Measurements from ENCODE around the gene MTG1.

DNA sequence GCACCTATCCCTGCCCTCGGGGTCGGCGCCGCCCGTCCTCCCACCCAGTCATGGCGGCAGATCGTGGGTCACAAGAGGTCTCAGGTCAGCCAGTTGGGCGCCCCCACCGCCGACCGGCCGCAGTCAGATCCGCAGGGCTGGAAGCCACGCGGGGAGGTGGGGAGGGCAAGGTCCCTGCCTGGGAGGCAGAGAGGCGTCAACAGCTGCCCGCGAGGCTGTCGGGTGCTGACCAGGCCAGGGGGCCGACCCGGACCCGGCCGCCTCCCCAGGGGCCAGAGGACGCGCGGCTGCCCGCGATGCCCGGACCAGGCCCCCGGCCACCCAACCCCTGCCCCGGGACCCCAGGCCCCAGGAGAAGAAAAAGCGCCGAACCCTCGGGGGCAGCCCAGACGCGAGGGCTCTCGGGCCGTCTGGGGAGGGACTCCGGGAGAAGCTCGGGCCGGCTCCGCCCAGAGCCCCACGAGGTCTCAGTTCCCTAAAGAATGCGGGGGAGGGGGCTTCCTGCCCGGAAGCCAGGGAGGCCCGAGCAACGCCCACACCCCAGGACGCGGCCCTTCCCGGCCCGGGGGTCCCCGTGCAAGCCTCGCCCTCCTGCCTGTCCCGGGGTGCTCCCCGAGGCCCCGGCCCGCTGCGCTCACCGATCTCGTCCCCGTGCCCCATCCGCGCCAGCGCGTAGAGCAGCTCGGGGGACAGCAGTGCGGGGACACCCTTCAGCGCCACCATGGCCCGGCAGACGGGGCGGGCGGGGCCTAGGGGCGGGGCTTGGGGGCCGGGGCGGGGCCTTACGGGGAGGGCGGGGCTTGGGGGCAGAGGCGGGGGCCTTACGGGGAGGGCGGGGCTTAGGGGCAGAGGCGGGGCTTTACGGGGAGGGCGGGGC is 36.4 kb upstream of the MTG1 start, which contains the start of gene FUOM:
- TF ChIP-seq EZH2phosphoT487 (IDR thresholded peaks at IDR 0.05; ENCODE audit: insufficient read depth, low read depth), result no peak
- no peak for TF ChIP-seq EZH2 (IDR thresholded peaks at IDR 0.05; ENCODE audit: insufficient read depth, poor library complexity, severe bottlenecking)

Measured in GM23248 (cell line).